OCI-LY7 (cell line): ENCODE data around the gene CEBPB. TPM values are rescaled to one million over a fixed set of nuclear protein-coding genes. Genes with fewer than 3 reads are reported as not detected.

ENCODE experiments used
- BruUV-seq: library from RNA; stranded (reverse); fragments of 400-500 nt; replicated peaks from 2 replicates; lab custom pipeline; 2021; lab: Mats Ljungman, UMichigan
- CTCF ChIA-PET: fragments of 300-600 bp; sonication (Branson Sonifier 250); formaldehyde crosslinking; loops from one replicate; lab custom pipeline; 2022; ENCODE audit warnings: antibody characterized with exemption; ENCODE audit not compliant: unreplicated experiment; lab: Charles Lee
- POLR2A ChIA-PET: fragments of 300-600 bp; sonication (Branson Sonifier 250); formaldehyde crosslinking; loops from one replicate; lab custom pipeline; 2022; ENCODE audit warnings: antibody characterized with exemption; lab: Charles Lee
- DNase-seq: peaks from one replicate; pipeline ENCODE4 v3.0.0-alpha.2; 2015; ENCODE audit warnings: low spot score
- H2AFZ ChIP-seq: fragments of 200-600 bp; sonication (generic), shearing (Covaris generic); 2 replicates; pipeline ENCODE4 v1.6.1; 2014; ENCODE audit warnings: mild to moderate bottlenecking, antibody characterized with exemption, low read length, moderate library complexity
- H3K27ac ChIP-seq: fragments of 200-600 bp; sonication (generic); 2 replicates; pipeline ENCODE4 v1.5.1; 2014; ENCODE audit warnings: mixed run types, low read depth, mild to moderate bottlenecking, moderate library complexity, low read length, inconsistent platforms; ENCODE audit not compliant: poor library complexity, severe bottlenecking
- H3K36me3 ChIP-seq: fragments of 200-600 bp; sonication (generic); 2 replicates; pipeline ENCODE4 v1.6.1; 2014; ENCODE audit warnings: mild to moderate bottlenecking, antibody characterized with exemption, low read length, moderate library complexity, mixed read lengths; ENCODE audit not compliant: insufficient read depth
- H3K4me1 ChIP-seq: fragments of 200-600 bp; sonication (generic); 2 replicates; pipeline ENCODE4 v1.5.1; 2014; ENCODE audit warnings: mild to moderate bottlenecking, low read length; ENCODE audit not compliant: insufficient read depth, poor library complexity, severe bottlenecking
- H3K4me2 ChIP-seq: fragments of 200-600 bp; sonication (generic); 2 replicates; pipeline ENCODE4 v1.6.1; 2014; ENCODE audit warnings: mild to moderate bottlenecking, low read length
- H3K4me3 ChIP-seq: fragments of 200-600 bp; sonication (generic); 2 replicates; pipeline ENCODE4 v1.5.1; 2014; ENCODE audit warnings: mild to moderate bottlenecking, low read depth, low read length; ENCODE audit not compliant: poor library complexity, severe bottlenecking
- H3K79me2 ChIP-seq: fragments of 200-600 bp; sonication (generic); 2 replicates; pipeline ENCODE4 v1.6.1; 2016; ENCODE audit warnings: low read depth, mild to moderate bottlenecking, low read length, moderate library complexity, mixed read lengths; ENCODE audit not compliant: insufficient read depth
- H3K9me2 ChIP-seq: fragments of 200-600 bp; sonication (generic); 2 replicates; pipeline ENCODE4 v1.6.1; 2016; ENCODE audit warnings: mild to moderate bottlenecking, low read length, mixed read lengths; ENCODE audit not compliant: insufficient read depth
- H3K9me3 ChIP-seq: fragments of 200-600 bp; sonication (generic); 2 replicates; pipeline ENCODE4 v1.6.1; 2014; ENCODE audit warnings: mild to moderate bottlenecking, mixed run types, low read length, mixed read lengths
- H4K20me1 ChIP-seq: fragments of 200-600 bp; sonication (generic); 2 replicates; pipeline ENCODE4 v1.6.1; 2014; ENCODE audit warnings: mild to moderate bottlenecking, antibody characterized with exemption, low read length, moderate library complexity, mixed read lengths; ENCODE audit not compliant: insufficient read depth
- EZH2phosphoT487 ChIP-seq: fragments of 200-600 bp; sonication (generic); IDR thresholded peaks from 2 replicates; pipeline ENCODE4 v1.6.1; 2018; ENCODE audit warnings: low read depth, borderline replicate concordance, mild to moderate bottlenecking, mixed run types, antibody characterized with exemption, low read length, moderate library complexity, mixed read lengths
- intact Hi-C: fragments of 100-400 bp; cut with micrococcal nuclease; formaldehyde crosslinking; loops from one replicate; pipeline ENCODE4 v1.10.0; 2022; ENCODE audit not compliant: unreplicated experiment
- total RNA-seq, 2 experiments: library from RNA; depleted of rRNA in 1 of 2; stranded (reverse); fragments of >200 nt in 1 of 2; shearing (Covaris generic) in 1 of 2; gene quantifications; 2 replicates each; pipeline ENCODE4 v1.2.3, GENCODE V29; 2014 to 2022
- TF ChIP-seq, protein P1 (sequence below): fragments of 200-600 bp; sonication (generic); conservative IDR thresholded peaks from 2 replicates; pipeline ENCODE4 v1.5.1; 2014; ENCODE audit warnings: mild to moderate bottlenecking, antibody characterized with exemption, low read length, moderate library complexity, mixed read lengths

The CEBPB gene
- total RNA-seq, 2 experiments from 2014 or later: 47.6 to 48.4 TPM

- CTCF ChIA-PET: no interaction called here
- no peak overlapping the region for H2AFZ ChIP-seq
- no peaks in the 10 kb centered on the region for H3K9me3 ChIP-seq
- no TSS peak for BruUV-seq
- DNase-seq: no peak
- H3K36me3 ChIP-seq: no peaks in the 10 kb centered on the region
- TF ChIP-seq, protein P1, sequence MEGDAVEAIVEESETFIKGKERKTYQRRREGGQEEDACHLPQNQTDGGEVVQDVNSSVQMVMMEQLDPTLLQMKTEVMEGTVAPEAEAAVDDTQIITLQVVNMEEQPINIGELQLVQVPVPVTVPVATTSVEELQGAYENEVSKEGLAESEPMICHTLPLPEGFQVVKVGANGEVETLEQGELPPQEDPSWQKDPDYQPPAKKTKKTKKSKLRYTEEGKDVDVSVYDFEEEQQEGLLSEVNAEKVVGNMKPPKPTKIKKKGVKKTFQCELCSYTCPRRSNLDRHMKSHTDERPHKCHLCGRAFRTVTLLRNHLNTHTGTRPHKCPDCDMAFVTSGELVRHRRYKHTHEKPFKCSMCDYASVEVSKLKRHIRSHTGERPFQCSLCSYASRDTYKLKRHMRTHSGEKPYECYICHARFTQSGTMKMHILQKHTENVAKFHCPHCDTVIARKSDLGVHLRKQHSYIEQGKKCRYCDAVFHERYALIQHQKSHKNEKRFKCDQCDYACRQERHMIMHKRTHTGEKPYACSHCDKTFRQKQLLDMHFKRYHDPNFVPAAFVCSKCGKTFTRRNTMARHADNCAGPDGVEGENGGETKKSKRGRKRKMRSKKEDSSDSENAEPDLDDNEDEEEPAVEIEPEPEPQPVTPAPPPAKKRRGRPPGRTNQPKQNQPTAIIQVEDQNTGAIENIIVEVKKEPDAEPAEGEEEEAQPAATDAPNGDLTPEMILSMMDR: no peak
- no peak for TF ChIP-seq EZH2phosphoT487
- POLR2A ChIA-PET: no interaction called here
- no peak overlapping the region for H3K27ac ChIP-seq
- H3K9me2 ChIP-seq: no peaks in the 10 kb centered on the region
- H3K79me2 ChIP-seq: peaks cover 17% of the 10 kb centered on the region
- H3K4me1 ChIP-seq: peaks cover 16% of the 10 kb centered on the region
- no peak overlapping the region for H3K4me3 ChIP-seq
- intact Hi-C loops: loop anchor here (5.0 kb wide), 1 partner anchor 448 kb away; no protein-coding TSS in a partner anchor
- no peaks in the 10 kb centered on the region for H4K20me1 ChIP-seq
- H3K4me2 ChIP-seq: no peak overlapping the region
Observed at GRCh38 chr20:50188879-50189680, 1.6 kb upstream of the CEBPB start.

GRCh38 chr20:50189681-50190250, 864 bp upstream of the CEBPB start:
- DNase-seq: peak; percentile 55

More at GRCh38 chr20:50189681-50190250, 864 bp upstream of the CEBPB start:
- Histone ChIP-seq H2AFZ (peak overlapping the region; percentile 43; the same call in 1 of the 2 replicates), H3K27ac (no peak overlapping the region), H3K4me1 (peaks cover 16% of the 10 kb centered on the region), H3K9me2 (no peaks in the 10 kb centered on the region), H3K4me2 (peak overlapping the region; percentile 81), H3K36me3 (no peaks in the 10 kb centered on the region), H4K20me1 (no peaks in the 10 kb centered on the region), H3K79me2 (peaks cover 17% of the 10 kb centered on the region), H3K9me3 (no peaks in the 10 kb centered on the region), H3K4me3 (peak overlapping the region; percentile 97)
- TF ChIP-seq, protein P1: no peak
- no peak for TF ChIP-seq EZH2phosphoT487
- no TSS peak for BruUV-seq
- ChIA-PET CTCF (no interaction called here), POLR2A (no interaction called here)
- intact Hi-C loops: loop anchor here (1.0 to 5.0 kb wide), 6 partner anchors 98 to 543 kb away; partner anchors contain the start of gene PARD6B
